SH-SY5Y (cell line): ENCODE data around the gene THUMPD3.

ENCODE experiments used
- GATA2 ChIP-seq: IDR thresholded peaks from 2 replicates; pipeline ENCODE4 v1.6.1; 2011; ENCODE audit warnings: mild to moderate bottlenecking, low read depth, low read length
- GATA3 ChIP-seq: IDR thresholded peaks from 2 replicates; pipeline ENCODE4 v1.6.1; 2011; ENCODE audit warnings: low read depth, mild to moderate bottlenecking, low read length, moderate library complexity

- TF ChIP-seq GATA2 (no peak), GATA3 (no peak)
Observed at GRCh38 chr3:9416139-9416780, 53.4 kb downstream of the THUMPD3 start.
